Fibroblast of lung (primary cell): ENCODE data around the gene PHF8. TPM values are rescaled to one million over a fixed set of nuclear protein-coding genes. Genes with fewer than 3 reads are reported as not detected.

Experiments
- DNase-seq, 2 donors: peaks; one replicate each; pipeline versions ENCODE4 v3.0.0 to v3.0.0-alpha.2; 2010; ENCODE audit warnings: low read depth in 2 of 2
- H2AFZ ChIP-seq: 2 replicates; pipeline ENCODE4 v1.5.1; 2012; ENCODE audit warnings: low read length, control low read depth, inconsistent platforms
- H3K27ac ChIP-seq: 2 replicates; pipeline ENCODE4 v1.5.1; 2011; ENCODE audit warnings: low read length, control low read depth; ENCODE audit not compliant: insufficient read depth
- H3K27me3 ChIP-seq: 2 replicates; pipeline ENCODE4 v1.5.1; 2011; ENCODE audit warnings: mild to moderate bottlenecking, low read length; ENCODE audit not compliant: control insufficient read depth, insufficient read depth
- H3K36me3 ChIP-seq: 2 replicates; pipeline ENCODE4 v1.5.1; 2011; ENCODE audit warnings: low read length; ENCODE audit not compliant: control insufficient read depth, insufficient read depth
- H3K4me1 ChIP-seq: 2 replicates; pipeline ENCODE4 v1.5.1; 2011; ENCODE audit warnings: low read length; ENCODE audit not compliant: control insufficient read depth, insufficient read depth; ENCODE audit errors: extremely low read depth
- H3K4me2 ChIP-seq: 2 replicates; pipeline ENCODE4 v1.5.1; 2011; ENCODE audit warnings: low read length, control low read depth; ENCODE audit not compliant: insufficient read depth; ENCODE audit errors: extremely low read depth
- H3K4me3 ChIP-seq, 4 experiments: fragments of 200-600 bp in 1 of 4; sonication (generic) in 1 of 4; replicated peaks in 1 of 4; 2 replicates each; pipeline ENCODE4 v1.5.1; 2011 to 2016; ENCODE audit warnings: low read length in 4 of 4, low read depth in 3 of 4, mild to moderate bottlenecking in 3 of 4, control low read depth in 2 of 4, inconsistent platforms in 1 of 4, mixed read lengths in 1 of 4; ENCODE audit not compliant: insufficient read depth in 1 of 4; ENCODE audit errors: control extremely low read depth in 1 of 4
- H3K79me2 ChIP-seq: 2 replicates; pipeline ENCODE4 v1.5.1; 2012; ENCODE audit warnings: mild to moderate bottlenecking, low read length, inconsistent platforms; ENCODE audit not compliant: control insufficient read depth, insufficient read depth
- H3K9ac ChIP-seq: 2 replicates; pipeline ENCODE4 v1.5.1; 2011; ENCODE audit warnings: mild to moderate bottlenecking, low read length, control low read depth; ENCODE audit not compliant: insufficient read depth
- H3K9me3 ChIP-seq: 2 replicates; pipeline ENCODE4 v1.5.1; 2012; ENCODE audit warnings: low read depth, low read length; ENCODE audit not compliant: control insufficient read depth, insufficient read depth
- H4K20me1 ChIP-seq: 2 replicates; pipeline ENCODE4 v1.5.1; 2011; ENCODE audit warnings: low read length; ENCODE audit not compliant: control insufficient read depth, insufficient read depth; ENCODE audit errors: extremely low read depth
- EZH2 ChIP-seq: IDR thresholded peaks from 2 replicates; pipeline ENCODE4 v1.5.1; 2012; ENCODE audit warnings: low read length, control low read depth, mild to moderate bottlenecking; ENCODE audit errors: missing control alignments
- polyA plus RNA-seq, 2 donors: library from polyadenylated mRNA; depleted of rRNA in 1 of 2; stranded (reverse) in 1 of 2; unstranded in 1 of 2; fragments of >200 nt; gene quantifications; 2 replicates each; pipeline ENCODE4 v1.2.1, GENCODE V29; 2011 to 2012; ENCODE audit warnings: missing spikeins in 1 of 2
- total RNA-seq: library from RNA; depleted of rRNA; stranded (reverse); fragments of >200 nt; gene quantifications from 2 replicates; pipeline ENCODE4 v1.2.1, GENCODE V29; 2014
- TF ChIP-seq, protein P1 (sequence below), 2 donors: IDR thresholded peaks in 1 of 2; conservative IDR thresholded peaks in 1 of 2; 1 replicate in 1 of 2; 2 replicates in 1 of 2; pipeline ENCODE4 v1.5.1; 2011 to 2012; ENCODE audit warnings: low read length in 2 of 2, control low read depth in 1 of 2, inconsistent platforms in 1 of 2, low read depth in 1 of 2, mild to moderate bottlenecking in 1 of 2

The PHF8 gene
- total and polyA plus RNA-seq, 2 donors (not counting 1 experiment from before 2014, with no cell fraction given), result 7.8 to 16.7 TPM

DNA sequence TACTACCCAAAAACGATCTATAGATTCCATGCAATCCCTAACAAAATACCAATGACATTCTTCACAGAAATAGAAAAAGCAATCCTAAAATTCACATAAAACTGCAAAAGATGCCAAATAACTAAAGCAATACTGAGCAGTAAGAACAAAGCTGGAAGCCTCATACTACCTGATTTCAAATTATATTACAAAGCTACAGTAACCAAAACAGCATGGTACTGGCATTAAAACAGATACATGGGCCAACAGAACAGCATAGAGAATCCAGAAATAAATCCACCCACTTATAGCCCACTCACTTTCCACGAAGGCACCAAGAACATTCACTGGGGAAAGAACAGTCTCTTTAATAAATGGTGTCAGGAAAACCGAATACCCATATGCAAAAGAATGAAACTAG lies 74.7 kb downstream of the PHF8 start:
- H3K27ac ChIP-seq, result no peak overlapping the region
- H3K9ac ChIP-seq, result no peak overlapping the region
- H3K4me3 ChIP-seq, result no peak overlapping the region
- DNase-seq, result no peak
- H3K36me3 ChIP-seq, result no peaks in the 10 kb centered on the region
- H2AFZ ChIP-seq, result no peak overlapping the region
- no peaks in the 10 kb centered on the region for H3K9me3 ChIP-seq
- H3K79me2 ChIP-seq, result no peaks in the 10 kb centered on the region
- H3K4me1 ChIP-seq, result no peaks in the 10 kb centered on the region
- no peak for TF ChIP-seq EZH2
- TF ChIP-seq, protein P1, sequence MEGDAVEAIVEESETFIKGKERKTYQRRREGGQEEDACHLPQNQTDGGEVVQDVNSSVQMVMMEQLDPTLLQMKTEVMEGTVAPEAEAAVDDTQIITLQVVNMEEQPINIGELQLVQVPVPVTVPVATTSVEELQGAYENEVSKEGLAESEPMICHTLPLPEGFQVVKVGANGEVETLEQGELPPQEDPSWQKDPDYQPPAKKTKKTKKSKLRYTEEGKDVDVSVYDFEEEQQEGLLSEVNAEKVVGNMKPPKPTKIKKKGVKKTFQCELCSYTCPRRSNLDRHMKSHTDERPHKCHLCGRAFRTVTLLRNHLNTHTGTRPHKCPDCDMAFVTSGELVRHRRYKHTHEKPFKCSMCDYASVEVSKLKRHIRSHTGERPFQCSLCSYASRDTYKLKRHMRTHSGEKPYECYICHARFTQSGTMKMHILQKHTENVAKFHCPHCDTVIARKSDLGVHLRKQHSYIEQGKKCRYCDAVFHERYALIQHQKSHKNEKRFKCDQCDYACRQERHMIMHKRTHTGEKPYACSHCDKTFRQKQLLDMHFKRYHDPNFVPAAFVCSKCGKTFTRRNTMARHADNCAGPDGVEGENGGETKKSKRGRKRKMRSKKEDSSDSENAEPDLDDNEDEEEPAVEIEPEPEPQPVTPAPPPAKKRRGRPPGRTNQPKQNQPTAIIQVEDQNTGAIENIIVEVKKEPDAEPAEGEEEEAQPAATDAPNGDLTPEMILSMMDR (conservative IDR thresholded peaks at IDR 0.05 in 1 of 2, IDR thresholded peaks at IDR 0.05 in 1 of 2; ENCODE audit: low read depth in 1 of 2, low read length in 2 of 2), result no peak
- no peaks in the 10 kb centered on the region for H4K20me1 ChIP-seq
- H3K4me2 ChIP-seq, result no peak overlapping the region
- no peaks in the 10 kb centered on the region for H3K27me3 ChIP-seq

DNA sequence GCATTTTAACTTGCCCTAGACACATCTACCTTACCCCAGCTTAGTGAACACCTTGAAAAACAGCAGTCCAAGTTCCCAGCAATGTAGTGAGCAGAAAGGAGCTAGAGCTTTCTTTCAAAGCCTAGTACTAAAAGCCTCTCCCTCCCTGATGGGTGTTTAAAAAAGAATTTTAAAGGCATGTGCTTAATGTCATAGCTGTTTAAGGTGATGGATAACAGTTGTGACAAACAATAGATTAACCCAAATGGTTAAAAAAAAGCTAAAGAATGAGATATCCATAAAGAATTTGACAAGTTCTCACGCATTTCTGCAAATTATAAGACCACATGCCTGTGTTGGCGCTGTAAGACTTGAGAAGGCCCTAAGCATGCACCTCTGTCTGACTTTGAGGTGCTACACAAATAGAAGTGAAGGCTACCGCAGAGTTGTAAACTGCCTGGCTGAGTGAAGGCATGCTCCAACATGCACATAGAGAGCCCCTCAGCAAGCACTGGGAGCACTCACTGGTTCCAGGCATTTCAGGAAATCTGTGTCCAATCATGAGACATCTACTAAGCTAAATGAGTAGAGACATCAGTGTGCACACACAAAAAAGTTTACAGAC lies 94.0 kb downstream of the PHF8 start:
- H3K9me3 ChIP-seq, result no peaks in the 10 kb centered on the region
- H3K4me1 ChIP-seq, result no peaks in the 10 kb centered on the region
- H4K20me1 ChIP-seq, result no peaks in the 10 kb centered on the region
- no peaks in the 10 kb centered on the region for H3K27me3 ChIP-seq
- H3K27ac ChIP-seq, result no peak overlapping the region
- H3K9ac ChIP-seq, result no peak overlapping the region
- no peaks in the 10 kb centered on the region for H3K36me3 ChIP-seq
- H2AFZ ChIP-seq, result no peak overlapping the region
- peak in 1 of 2 donors; percentile 9 for DNase-seq
- no peak overlapping the region for H3K4me2 ChIP-seq
- no peaks in the 10 kb centered on the region for H3K79me2 ChIP-seq
- TF ChIP-seq, protein P1 (conservative IDR thresholded peaks at IDR 0.05 in 1 of 2, IDR thresholded peaks at IDR 0.05 in 1 of 2; ENCODE audit: low read depth in 1 of 2, low read length in 2 of 2), result no peak
- TF ChIP-seq EZH2, result no peak
- no peak overlapping the region for H3K4me3 ChIP-seq

DNA sequence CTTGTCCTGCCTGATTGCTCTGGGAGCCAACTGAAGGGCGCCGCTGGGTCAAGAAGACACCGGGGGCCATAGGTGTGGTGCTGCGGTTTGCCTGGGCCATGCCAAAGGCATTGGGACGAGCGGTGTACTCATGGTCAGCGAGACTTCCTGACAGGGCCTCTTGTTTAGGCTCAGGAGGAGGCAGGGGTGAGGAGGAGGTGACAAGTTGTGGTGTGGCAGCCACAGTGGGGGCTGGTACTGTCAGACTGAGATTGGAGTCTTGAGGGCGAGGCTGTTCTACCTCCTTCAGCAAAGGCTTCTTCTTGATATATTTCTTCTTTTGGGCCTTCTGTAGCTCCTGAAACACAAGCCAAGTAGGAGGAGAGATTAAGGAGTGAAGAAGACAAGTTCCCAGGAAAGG lies 104.1 kb downstream of the PHF8 start:
- Histone ChIP-seq H3K36me3 (peaks cover 2% of the 10 kb centered on the region), H4K20me1 (no peaks in the 10 kb centered on the region), H3K4me1 (no peaks in the 10 kb centered on the region), H3K4me3 (no peak overlapping the region), H3K27ac (no peak overlapping the region), H3K27me3 (no peaks in the 10 kb centered on the region), H3K9me3 (no peaks in the 10 kb centered on the region), H3K79me2 (no peaks in the 10 kb centered on the region), H2AFZ (no peak overlapping the region), H3K4me2 (no peak overlapping the region), H3K9ac (no peak overlapping the region)
- TF ChIP-seq EZH2, result no peak
- TF ChIP-seq, protein P1 (conservative IDR thresholded peaks at IDR 0.05 in 1 of 2, IDR thresholded peaks at IDR 0.05 in 1 of 2; ENCODE audit: low read depth in 1 of 2, low read length in 2 of 2), result no peak
- no peak for DNase-seq
